HG02981 (cell line): ENCODE results near the gene CCAR1.
"Not testable (repeated sequence)": the region's sequence is repeated elsewhere in the genome, so short reads cannot be mapped to it uniquely, and the experiment has no call there.

ENCODE experiments used
- ATAC-seq: cut with Tn5 transposase; IDR thresholded peaks from one replicate; pipeline ENCODE4 v1.9.1; 2021; ENCODE audit warnings: mild to moderate bottlenecking, moderate library complexity; ENCODE audit not compliant: unreplicated experiment

CCAR1 gene

GRCh38 chr10:68756766-68757165, 35.7 kb downstream of the CCAR1 start:
- ATAC-seq: no peak

GRCh38 chr10:68759223-68759863, 38.3 kb downstream of the CCAR1 start:
- ATAC-seq: no peak

- no peak for ATAC-seq
Measured at GRCh38 chr10:68759967-68760366, 38.9 kb downstream of the CCAR1 start.

DNA sequence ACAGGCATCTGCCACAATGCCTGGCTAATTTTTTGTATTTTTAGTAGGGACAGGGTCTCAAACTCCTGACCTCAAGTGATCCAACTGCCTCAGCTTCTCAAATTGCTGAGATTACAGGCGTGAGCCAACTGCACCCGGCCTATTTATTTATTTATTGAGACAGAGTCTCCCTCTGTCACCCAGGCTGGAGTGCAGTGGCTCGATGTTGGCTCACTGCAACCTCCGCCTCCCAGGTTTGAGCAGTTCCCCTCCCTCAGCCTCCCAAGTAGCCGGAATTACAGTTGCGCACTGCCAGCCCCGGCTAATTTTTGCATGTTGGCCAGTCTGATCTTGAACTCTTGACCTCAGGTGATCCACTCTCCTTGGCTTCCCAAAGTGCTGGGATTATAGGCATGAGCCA, 46.4 kb downstream of the CCAR1 start:
- ATAC-seq: not testable (repeated sequence)

- no peak for ATAC-seq
Measured at GRCh38 chr10:68781613-68782574, 60.9 kb downstream of the CCAR1 start.

- ATAC-seq: no peak
Measured at GRCh38 chr10:68784476-68784875, 63.4 kb downstream of the CCAR1 start.

- no peak for ATAC-seq
Measured at GRCh38 chr10:68787813-68788212, 66.8 kb downstream of the CCAR1 start.

GRCh38 chr10:68790476-68790875, 69.4 kb downstream of the CCAR1 start:
- ATAC-seq: no peak

GRCh38 chr10:68792115-68792514, 71.1 kb downstream of the CCAR1 start:
- ATAC-seq: no peak

DNA sequence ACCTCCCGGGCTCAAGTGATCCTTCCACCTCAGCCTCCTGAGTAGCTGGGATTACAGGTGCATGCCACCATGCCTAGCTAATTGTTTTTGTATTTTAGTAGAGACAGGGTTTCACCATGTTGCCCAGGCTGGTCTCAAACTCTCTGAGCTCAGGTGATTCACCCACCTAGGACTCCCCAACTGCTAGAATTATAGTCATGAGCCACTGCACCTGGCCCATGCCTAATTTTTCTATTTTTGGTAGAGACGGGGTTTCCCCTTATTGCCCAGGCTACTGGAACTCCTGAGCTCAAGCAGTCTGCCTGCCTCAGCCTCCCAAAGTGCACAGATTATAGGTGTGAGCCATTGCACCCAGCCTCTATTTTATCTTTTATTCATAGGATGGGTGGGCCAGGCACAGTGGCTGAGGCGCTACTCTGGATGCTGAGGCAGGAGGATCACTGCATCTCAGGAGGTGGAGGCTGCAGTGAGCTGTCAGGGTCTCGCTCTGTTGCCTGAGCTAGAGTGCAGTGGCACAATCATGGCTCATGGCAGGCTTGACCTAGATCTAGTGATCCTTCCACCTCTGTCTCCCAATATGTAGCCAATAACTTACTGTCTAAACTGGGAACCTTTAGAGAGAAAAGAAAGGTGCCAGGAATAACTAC, 75.0 kb downstream of the CCAR1 start:
- ATAC-seq: no peak

GRCh38 chr10:68796605-68797004, 75.6 kb downstream of the CCAR1 start:
- ATAC-seq: no peak

DNA sequence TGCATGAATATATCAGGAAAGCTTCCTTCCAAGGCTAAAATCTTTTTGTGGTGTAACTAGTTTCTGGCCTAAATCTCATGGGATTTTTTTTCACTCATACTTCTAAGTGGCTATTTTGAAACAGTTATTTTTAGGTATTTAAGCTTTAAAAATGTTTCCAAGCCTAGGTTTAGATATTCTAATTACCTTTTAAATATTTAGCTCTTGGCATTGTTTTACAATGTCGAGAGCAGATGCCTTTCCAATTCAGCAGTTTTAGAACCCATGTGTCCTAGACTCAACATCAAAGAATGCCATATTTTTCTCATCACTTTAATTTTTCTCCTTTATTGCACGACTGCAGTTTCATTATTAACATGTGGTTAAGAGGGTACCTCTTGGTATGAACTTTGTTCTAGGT, 79.2 kb downstream of the CCAR1 start:
- ATAC-seq: no peak

GRCh38 chr10:68804692-68805091, 83.7 kb downstream of the CCAR1 start:
- ATAC-seq: no peak

- ATAC-seq: not testable (repeated sequence)
Measured at GRCh38 chr10:68810830-68811229, 89.8 kb downstream of the CCAR1 start.

DNA sequence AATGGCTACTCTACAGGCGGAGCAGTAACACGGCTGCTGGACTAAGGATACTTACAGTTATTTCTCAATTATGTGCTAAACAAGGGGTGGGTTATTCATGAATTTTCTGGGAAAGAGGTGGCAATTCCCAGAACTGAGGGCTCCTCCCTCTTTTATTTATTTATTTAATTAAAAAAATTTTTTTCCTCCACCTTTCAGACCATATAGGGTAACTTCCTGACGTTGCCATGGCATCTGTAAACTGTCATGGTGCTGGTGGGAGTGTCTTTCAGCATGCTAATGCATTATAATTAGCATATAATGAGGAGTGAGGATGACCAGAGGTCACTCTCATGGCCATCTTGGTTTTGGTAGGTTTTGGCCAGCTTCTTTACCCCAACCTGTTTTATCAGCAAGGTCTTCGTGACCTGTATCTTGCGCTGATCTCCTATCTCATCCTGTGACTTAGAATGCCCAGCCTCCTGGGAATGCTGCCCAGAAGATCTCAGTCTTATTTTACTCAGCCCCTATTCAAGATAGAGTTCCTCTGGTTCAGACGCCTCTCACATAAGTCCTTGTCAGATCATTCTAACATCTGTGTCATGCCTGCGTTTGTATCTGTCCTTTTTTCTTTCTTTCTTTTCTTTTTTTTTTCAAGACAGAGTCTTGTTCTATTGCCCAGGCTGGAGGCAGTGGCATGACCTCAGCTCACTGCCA, 90.4 kb downstream of the CCAR1 start:
- ATAC-seq: no peak

DNA sequence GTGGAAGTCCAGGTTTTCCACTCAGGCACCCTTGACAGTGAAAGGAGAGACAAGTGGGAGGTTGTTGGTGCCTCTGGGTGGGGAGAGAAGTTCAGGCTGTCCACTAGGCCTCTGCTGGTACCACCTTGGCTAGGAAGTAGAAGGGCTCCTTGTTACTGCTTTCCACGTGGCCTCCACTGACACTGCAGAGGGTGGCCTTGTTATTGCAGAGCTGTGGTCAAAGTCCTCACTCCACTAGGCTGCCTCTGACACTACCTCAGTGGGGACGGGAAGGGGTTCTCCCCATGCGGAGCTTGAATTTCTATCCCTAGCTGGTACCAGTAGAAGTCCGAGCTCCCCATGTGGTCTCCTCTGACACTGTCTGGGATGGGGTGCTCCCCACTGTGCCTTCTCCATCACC, 91.4 kb downstream of the CCAR1 start:
- ATAC-seq: no peak

- ATAC-seq: no peak
Measured at GRCh38 chr10:68813559-68813958, 92.5 kb downstream of the CCAR1 start.

- no peak for ATAC-seq
Measured at GRCh38 chr10:68816796-68817412, 95.9 kb downstream of the CCAR1 start.

DNA sequence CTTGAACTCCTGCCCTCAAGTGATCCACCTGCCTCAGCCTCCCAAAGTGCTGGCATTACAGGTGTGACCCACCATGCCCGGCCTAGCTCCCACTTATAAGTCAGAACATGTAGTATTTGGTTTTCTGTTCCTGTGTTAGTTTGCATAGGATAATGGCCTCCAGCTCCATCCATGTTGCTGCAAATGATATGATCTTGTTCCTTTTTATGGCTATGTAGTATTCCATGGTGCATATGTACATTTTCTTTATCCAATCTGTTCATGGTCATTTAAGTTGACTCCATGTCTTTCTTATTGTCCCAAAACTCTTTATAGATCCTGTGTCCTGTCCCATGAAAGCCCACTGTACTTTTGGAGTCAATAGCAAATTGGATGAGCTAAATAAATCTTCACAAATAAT, 99.3 kb downstream of the CCAR1 start:
- not testable (repeated sequence) for ATAC-seq

DNA sequence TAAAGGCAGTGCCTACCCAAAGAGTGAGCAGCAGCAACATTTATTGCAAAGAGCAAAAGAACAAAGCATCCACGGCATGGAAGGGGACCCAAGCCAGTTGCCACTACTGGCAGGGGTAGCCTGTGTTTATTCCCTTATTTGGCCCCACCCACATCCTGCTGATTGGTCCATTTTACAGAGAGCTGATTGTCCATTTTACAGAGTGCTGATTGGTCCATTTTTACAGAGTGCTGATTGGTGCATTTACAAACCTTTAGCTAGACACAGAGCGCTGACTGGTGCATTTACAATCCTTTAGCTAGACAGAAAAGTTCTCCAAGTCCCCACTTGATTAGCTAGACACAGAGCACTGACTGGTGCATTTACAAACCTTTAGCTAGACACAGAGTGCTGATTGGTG, 101.6 kb downstream of the CCAR1 start:
- not testable (repeated sequence) for ATAC-seq
